HG02885 (cell line): Measurements from ENCODE around the gene BCAS3.
"Not testable (repeated sequence)": the region's sequence is repeated elsewhere in the genome, so short reads cannot be mapped to it uniquely, and the experiment has no call there.

Experiments used
- ATAC-seq: cut with Tn5 transposase; IDR thresholded peaks from one replicate; pipeline ENCODE4 v1.9.1; 2021; ENCODE audit warnings: mild to moderate bottlenecking; ENCODE audit not compliant: unreplicated experiment, poor library complexity

BCAS3 gene

DNA sequence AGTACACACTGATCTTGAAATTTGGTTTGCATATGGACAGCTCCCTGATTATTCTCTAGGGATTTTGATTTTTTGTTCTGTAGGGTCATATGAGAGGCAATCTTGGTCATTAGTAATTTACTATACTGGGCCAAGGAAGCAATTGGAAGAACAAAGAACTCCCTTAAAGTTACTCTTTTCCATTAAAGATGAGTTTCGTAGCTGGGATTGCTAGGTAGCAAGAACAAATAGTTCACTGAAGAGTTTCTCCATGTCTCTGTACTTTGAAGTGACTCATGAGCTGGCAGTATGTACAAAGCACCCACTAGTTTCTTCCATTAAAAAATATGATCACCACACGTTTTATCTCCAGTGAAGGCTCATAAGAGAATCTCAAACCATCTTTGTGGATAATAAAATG, 6.2 kb upstream of the BCAS3 start:
- ATAC-seq: no peak

DNA sequence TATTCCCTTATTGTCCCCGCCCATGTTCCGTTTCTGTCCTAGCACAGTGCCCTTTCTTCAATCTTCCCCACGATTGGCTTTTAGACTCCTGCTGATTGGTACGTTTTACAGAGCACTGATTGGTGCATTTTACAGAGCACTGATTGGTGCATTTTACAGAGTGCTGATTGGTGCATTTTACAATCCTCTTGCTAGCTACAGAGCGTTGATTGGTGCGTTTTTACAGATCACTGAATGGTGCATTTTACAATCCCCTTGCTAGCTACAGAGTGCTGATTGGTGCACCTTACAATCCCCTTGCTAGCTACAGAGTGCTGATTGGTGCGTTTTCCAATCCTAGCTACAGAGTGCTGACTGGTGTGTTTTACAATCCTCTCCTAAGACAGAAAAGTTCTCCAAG, 3.0 kb upstream of the BCAS3 start:
- ATAC-seq: not testable (repeated sequence)

GRCh38 chr17:60675997-60676396, 1.7 kb upstream of the BCAS3 start:
- no peak for ATAC-seq

DNA sequence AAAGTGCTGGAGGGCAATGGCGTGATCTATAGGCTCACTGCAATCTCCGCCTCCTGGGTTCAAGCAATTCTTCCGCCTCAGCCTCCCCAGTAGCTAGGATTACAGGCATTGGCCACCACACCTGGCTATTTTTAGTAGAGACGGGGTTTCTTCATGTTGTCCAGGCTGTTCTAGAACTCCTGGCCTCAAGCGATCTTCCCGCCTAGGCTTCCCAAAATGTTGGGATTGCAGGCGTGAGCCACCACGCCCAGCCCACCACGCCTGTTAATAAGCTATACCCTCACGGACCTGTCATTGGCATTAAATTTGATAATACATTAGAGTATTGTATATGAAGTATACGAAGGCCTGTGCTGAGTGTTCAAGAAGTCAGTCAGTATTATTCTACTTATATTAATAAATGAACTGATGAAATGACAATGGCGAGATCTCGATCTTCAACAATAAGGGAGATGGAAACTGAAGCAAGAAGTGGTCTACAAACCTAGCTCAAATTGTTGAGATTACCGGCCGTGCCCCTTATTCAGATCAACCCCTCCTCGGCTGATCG, 818 bp upstream of the BCAS3 start:
- no peak for ATAC-seq

DNA sequence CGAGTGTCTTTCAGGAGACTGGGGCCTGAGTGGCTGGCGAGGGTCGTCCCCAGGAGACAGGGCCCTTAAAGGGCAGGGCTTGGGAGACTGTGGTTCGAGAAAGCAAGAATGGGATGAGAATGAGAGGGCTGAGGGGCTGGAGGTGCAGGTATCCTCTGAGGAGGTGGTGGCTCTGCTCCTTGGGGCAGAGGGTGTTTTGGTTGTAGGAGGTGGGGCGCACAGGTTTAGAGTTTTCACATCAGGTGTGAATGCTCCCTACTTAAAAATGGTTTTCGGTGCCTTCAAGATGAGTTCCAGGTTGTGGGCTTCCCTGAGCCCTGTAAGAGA, 430 bp downstream of the BCAS3 start:
- ATAC-seq: no peak

DNA sequence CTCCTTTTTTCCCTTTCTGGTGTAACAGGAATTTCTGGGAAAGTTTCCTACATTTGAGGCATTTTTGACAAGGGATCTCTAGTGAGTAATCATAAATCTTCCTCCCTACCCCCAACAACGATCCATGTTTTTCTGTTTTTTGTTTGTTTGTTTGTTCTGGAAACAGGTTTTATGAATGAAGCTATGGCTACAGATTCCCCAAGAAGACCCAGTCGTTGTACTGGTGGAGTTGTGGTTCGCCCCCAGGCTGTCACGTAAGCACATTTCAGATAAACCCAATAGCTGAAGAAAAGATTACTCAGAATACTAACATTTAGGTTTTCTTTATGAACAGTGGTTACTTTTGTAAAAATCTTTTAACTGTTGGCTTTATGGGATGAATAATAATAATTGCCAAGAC, 1.6 kb downstream of the BCAS3 start:
- ATAC-seq: no peak

DNA sequence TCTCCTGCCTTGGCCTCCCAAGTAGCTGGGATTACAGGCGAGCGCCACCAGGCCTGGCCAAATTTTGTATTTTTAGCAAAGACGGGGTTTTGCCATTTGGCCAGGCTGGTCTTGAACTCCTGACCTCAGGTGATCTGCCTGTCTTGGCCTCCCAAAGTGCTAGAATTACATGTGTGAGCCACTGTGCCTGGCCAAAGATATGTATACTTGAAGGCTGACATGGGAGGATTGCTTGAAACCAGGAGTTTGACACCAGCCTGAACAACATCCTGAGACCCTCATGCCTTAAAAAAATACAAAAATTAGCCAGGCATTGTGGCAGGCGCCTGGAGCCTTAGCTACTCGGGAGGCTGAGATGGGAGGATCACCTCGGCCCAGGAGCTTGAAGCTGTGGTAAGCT, 3.1 kb downstream of the BCAS3 start:
- no peak for ATAC-seq

GRCh38 chr17:60685437-60685836, 7.8 kb downstream of the BCAS3 start:
- no peak for ATAC-seq

GRCh38 chr17:60695960-60696359, 18.3 kb downstream of the BCAS3 start:
- no peak for ATAC-seq

DNA sequence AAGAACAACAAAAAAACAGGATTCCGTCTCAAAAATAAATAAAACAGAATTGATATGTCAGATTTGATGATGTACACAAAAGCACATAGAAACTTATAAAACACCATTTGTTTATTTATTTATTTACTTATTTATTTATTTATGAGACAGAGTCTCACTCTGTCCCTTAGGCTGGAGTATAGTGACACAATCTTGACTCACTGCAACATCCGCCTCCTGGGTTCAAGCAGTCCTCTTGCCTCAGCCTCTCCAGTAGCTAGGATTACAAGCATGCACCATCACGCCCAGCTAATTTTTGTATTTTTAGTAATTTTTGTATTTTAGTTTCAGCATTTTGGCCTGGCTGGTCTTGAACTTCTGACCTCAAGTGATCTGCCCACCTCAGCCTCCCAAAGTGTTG, 21.4 kb downstream of the BCAS3 start:
- no peak for ATAC-seq

DNA sequence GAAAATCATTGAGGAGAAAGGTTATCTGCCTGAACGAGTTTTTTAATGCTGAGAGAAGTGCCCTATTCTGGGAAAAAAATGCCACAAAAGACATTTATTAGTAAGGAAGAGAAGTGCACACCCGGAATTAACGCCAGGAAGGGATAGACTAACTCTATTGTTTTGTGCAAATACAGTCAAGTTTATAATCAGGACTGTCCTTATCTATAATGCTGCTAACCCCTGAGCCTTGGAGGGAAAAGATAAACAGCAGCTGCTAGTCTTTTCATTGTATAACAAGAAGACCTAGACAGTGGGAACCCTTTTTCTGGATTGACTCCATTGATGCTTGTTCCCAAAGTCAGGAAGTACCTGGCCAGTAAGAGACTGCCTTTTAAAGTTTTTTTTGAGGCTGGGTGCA, 26.5 kb downstream of the BCAS3 start:
- ATAC-seq: no peak

DNA sequence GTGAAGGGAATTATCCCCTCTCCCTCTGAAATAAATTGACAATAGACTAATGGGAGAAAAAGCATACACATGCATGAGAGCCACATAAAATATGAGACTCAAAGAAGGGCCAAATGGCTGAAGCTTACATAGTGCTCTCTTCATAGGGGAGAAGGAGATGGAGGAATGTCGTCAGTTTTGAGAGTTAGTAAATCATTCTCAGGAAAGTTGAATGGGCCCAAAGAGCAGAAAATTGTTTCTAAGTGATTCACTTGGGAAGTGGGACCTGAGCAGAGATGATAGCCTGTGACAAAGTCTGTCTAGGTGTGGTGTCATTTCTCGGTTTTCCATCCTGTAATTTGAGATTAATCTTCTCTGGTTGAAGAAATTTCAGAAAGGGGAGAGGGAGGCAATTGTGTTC, 35.0 kb downstream of the BCAS3 start:
- ATAC-seq: no peak

DNA sequence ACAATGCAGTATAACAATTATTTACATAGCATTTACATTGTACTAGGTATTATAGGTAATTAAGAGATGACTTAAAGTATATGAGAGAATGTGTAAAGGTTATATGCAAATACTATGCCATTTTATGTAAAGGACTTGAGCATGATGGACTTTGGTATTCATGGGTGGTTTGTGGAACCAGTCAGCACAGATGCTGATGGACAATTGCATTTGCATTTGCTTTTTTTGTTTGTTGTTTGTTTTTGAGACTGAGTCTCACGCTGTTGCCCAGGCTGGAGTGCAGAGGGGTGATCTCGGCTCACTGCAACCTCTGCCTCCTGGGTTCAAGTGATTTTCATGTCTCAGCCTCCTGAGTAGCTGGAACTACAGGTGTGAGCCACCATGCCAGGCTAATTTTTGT, 36.0 kb downstream of the BCAS3 start:
- ATAC-seq: no peak

DNA sequence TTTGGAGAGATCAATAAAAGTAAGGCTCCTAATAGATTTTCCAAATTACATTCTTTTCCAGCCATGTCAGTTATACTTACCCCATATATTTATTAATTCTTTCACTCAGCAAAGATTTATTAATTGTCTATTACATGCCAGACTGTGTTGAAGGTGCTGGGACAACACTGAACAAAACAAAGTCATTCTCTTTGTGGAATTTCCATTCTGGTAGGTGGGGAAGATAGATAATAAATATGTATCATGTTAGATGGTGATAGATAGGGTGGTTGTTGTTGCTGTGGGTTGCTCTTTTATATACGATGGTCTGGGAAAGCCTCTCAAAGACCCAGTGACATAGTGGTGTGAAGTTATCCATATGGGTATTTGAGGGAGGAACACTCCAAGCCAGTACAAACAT, 39.1 kb downstream of the BCAS3 start:
- ATAC-seq: no peak

DNA sequence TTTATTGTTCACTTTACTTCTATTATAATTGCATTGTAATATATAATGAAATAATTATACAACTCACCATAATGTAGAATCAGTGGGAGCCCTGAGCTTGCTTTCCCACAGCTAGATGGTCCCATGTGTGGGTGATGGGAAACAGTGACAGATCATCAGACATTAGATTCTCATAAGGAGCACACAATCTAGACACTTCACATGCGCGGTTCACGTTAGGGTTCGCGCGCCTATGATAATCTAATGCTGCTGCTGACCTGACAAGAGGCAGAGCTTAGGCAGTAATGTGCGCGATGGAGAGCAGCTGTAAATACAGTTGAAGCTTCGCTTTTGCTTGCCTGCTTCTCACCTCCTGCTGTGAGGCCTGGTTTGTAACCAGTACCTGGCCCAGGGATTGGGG, 40.2 kb downstream of the BCAS3 start:
- no peak for ATAC-seq

DNA sequence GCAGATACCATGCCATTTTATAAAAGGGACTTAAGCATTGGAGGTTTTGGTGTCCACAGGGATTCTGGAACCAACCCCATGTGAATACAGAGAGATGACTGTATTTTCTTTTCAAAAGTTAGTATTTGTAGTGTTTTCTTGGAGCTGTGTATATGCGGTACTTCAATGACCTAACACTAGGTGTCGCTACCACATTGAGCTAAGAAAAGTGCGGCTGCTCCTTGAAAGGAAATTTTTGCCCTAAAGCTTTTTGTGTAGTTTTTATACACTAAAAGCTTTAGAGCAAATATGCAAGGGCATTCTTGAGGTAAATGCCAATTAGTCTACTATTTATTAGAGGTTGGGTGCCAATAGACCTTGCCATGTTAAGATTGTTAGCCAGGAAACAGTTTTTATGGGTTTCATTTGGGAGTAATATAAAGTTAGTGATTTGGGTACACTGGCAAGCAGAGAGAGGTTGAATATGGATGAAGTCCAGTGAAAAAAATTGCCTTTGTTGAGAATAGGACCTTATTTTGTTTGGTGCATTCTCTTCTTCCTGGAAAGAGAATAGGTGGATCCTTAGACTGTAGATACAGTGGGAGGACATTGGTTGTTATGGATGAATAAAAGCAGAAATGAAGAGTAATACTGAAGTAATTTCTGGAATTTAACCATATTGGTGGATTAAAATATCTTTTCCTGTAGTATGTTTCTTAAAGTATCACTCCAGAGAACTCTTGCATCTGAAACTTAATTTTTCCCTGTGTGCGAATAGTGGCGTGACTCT, 43.3 kb downstream of the BCAS3 start:
- peak; percentile 52 for ATAC-seq

DNA sequence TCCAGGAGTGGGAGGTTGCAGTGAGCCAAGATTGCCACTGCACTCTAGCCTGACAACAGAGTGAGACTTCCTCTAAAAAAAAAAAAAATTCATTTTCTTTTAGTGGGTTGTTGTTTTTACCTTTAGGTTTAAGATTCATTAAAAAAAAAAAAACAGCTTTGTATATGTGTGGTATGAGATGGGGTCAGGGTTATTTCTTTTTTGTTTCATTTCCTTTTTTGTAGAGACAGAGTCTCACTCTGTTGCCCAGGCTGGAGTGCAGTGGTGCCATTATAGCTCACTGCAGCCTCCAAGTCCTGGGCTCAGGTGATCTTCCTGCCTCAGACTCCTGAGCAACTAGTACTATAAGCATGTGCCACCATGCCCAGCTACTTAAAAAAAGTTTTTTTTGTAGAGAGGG, 47.0 kb downstream of the BCAS3 start:
- ATAC-seq: peak; percentile 59

DNA sequence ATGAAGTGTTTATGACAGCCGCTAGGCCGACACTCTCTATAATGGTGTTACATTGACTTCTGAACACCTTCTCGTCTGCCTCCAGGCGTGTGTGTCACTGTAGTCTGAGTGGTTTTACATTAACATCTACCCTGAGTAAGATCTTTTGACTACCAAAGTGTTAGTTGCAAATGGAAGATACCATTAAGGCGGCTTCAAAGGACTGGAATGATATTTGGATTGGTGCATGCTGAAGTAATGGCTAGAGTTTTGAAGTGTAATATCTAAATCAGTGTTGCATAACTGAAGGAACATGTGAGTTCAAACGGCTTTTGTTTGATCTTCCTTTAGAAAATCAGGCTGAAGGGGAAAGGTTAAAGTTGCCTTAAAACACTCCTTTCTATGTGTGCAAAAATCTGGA, 52.2 kb downstream of the BCAS3 start:
- no peak for ATAC-seq

DNA sequence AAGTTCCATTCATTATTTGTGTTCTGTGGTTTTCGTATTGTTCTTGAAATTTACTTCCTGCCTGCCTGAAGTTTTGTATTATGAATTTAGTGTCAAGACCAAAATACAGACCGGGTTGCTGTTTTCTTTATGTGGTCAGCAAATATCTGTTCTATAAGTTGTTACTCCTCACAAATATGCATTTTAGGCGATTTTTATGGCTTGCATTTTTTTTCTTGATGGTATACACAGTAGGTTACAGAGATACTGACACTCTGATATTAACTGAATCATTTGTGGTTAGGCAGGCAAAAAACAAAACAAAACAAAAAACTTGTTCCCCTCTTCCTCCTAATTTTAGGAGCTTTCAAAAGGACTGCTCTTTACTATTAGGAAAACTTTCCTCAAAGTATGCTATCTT, 52.6 kb downstream of the BCAS3 start:
- ATAC-seq: no peak

DNA sequence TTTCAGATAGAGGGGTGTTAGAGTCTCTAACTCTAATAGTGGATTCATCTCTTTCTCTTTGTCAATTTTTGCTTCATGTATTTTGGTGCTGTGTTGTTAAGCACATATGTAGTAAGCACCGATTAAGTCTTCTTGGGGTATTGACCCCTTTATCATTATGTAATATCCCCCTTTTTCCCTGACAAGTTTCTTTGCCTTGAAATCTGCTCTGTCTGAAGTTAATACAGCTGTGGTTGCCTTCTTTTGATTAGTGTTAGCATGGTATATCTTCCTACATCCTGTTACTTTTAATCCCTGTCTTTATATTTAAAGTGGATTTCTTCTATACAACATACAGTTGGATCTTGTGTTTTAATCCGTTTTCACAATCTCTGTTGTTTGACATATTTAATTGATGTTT, 60.6 kb downstream of the BCAS3 start:
- ATAC-seq: no peak

- ATAC-seq: no peak
Observed at GRCh38 chr17:60740584-60740983, 62.9 kb downstream of the BCAS3 start.

GRCh38 chr17:60741031-60741430, 63.4 kb downstream of the BCAS3 start:
- ATAC-seq: no peak

- no peak for ATAC-seq
Observed at GRCh38 chr17:60743282-60743681, 65.6 kb downstream of the BCAS3 start.
